Activated CD8-positive, alpha-beta memory T cell treated with anti-CD3 and anti-CD28 coated beads, Interleukin-2, amount 50 U/mL, for 24 hours (primary cell): ENCODE results near the gene SLC19A2.
"Not testable (repeated sequence)": the region's sequence is repeated elsewhere in the genome, so short reads cannot be mapped to it uniquely, and the experiment has no call there.

Source experiments
- DNase-seq: peaks from one replicate; pipeline ENCODE4 v3.0.0-alpha.2; 2020; ENCODE audit errors: extremely low read depth

SLC19A2 gene

DNA sequence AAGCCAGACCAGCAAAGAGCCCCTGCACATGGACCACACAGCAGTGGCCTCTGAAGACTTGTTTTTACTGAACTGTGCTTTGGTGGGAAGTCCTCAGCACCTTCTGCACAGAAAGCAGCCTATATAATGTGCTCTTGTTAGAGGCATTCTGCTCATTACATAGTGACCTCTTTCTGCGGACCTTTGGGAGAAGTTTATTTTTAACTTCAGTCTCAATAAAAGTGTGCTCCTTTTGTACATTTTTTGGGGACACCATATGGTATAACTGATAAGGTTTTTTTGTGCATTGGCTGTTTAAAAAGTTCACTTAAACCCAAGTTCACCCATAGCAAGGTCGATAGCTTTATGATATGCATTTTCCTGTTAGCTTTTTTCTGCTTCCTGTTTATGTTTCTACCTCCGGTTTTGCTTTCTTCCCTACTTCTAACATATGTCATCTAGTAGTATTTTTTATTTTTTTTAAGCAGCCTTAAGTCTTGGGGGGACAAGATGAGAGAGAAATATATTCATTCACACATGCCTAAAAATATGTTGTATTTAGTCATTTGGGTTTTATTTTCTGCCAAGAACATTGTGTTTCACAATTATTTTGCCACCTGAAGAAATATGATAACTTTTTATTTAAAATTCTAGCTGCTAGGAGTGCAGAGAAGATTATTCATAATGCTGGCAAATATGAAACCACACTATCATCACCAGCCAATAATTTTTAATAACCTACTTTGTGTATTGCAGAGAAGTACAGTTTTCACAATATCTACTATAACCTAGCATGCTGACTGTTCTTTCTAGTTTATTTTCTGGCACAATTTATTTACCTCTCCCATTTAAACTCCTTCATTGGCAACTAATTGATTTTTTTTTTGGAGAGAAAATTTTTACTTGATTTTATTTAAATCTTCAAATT, 22.9 kb upstream of the SLC19A2 start:
- DNase-seq: no peak

DNA sequence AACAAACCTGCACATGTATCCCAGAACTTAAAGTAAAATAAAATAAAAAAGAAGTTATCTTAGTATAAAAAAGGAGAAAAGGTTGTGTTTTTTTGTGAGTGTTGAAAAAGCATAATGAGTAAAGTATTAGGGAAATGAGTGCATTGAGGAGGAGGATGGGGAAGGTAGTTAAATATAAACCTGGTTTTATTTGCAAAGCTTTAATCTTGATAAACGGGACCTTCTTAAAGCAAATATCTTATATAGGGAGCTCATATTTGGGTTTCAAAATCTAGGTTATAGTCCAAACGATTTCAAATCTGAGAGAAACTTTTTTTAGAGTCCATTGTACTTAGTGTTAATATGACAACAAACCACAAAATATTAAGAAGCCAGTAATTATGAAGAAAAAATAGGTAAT, 21.7 kb upstream of the SLC19A2 start:
- no peak for DNase-seq

DNA sequence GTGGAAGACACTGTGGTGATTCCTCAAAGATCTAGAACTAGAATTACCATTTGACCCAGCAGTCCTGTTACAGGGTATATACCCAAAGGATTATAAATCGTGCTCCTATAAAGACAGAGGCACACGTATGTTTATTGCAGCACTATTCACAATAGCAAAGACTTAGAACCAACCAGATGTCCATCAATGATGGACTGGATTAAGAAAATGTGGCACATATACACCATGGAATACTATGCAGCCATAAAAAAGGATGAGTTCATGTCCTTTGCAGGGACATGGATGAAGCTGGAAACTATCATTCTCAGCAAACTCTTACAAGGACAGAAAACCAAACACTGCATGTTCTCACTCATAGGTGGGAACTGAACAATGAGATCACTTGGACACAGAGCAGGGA, 17.9 kb upstream of the SLC19A2 start:
- not testable (repeated sequence) for DNase-seq

DNA sequence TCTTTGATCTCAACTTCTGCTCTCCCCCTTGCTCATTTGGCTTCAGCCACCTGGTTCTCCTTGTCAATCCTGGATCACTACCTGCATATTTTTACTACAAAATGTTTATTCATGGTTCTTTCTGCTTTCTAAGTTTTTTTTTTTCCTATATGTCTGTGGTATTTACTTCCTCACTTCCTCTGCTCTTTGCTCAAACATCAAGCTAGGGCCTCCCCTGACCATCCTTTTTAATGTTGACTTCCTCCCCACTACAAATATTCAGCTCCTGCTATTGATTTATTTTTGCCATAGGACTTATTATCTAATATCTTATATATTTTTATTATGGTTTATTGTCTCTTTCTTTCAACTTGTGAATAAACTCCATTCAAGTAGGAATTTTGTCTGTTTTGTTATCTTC, 14.1 kb upstream of the SLC19A2 start:
- no peak for DNase-seq

DNA sequence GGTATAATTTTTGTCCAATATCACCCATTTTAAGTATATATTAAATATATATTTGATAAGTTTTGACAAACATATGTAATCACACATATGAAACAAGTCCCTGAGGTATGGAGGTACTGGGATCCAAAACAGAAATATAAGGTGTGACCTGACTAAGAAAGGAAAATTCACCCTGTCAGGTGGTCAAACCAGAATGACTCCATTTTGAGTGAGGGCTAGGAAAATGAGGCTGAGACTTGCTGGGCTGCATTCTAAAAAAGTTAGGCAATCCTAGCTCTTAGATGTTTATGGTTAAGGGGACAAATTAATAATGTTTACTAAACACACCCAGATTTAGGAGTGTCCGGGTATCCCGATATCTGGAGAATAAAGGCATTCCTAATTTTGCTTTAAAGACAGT, 11.6 kb upstream of the SLC19A2 start:
- DNase-seq: no peak

DNA sequence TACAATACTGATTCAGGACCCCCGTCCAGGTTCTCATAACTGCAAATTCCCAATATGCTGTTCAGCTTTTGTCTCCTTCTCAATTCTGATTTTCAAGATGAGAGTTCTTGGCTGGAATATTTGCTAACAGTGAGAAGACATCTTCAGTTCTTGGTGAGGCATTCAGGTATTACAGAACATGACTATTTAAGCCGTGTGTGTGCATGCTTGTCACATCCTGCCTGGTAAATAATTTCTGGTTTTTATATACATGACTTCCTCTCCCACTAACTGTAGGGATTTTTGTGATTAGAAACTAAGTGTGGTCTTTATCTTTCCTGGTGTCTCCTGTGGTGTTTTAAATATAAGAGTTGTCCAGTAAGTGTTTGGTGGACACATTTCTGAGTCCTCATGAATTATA, 10.2 kb upstream of the SLC19A2 start:
- DNase-seq: no peak

DNA sequence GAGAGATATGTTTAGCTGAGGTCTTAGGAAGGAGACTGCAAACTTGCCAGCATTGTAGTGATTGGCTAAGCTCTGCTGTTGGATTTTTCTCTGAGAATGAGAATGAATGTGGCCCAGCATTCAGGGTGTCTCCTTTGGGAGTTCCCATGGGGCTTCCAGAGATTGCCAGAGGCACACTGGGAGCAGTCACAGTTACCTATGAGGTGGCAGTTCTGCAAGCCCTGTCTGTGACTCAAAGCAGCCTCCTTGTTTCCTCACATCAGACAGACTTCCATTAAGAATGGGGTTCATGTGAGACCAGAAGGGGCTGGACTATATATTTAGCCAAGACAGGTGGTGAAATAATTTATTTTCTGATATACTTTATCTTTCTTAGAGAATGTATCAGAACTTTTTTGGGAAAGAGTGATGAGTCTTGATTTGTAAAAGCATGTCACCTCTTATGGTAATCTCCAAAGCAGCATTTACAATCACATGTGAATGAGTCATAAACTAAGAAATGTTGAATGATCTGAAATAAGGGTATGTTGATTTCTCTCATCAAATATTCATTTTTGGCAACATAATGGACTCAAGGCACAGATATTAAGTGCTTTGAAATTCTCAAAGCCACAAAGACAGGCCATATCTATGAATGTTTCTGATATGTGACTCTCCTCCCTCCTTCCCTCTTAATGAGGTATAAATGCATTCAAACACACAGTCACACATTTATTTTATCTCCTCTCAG, 9.5 kb upstream of the SLC19A2 start:
- DNase-seq: no peak

DNA sequence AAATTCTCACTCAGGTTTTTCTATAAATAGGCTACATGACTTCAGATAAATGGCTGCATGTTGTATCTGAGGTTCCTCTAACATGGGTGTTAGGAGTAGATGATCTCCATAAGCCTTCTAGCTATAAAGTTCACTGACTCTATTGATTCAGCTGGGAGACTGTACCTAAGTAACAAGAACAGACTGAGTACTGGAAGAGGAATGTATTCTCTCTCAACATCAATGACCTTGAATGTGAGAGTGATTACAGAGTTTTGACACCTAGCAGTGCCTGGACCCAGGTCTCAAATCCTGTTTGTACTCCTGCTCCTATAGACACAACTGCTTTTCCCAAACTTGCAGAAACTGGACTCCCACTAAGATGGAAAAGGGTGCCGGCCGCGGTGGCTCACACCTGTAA, 8.6 kb upstream of the SLC19A2 start:
- no peak for DNase-seq

DNA sequence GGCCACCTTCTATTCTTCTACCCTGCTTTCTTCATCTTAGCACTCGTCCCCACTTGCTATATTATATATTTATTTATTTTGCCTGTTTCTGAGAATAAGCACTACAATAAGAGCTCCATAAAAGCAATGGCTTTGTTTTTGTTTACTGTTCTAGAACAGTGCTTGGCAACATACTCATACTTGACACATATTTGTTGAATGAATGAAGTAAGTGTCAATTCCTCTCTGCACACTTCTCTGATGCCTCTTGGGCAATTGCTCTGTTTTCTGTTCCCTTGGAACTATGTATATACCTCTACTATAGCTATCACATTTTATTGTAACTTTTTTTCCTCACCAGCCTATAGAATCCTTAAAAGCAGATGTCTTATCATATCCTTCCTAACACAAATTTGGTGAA, 7.5 kb upstream of the SLC19A2 start:
- no peak for DNase-seq

DNA sequence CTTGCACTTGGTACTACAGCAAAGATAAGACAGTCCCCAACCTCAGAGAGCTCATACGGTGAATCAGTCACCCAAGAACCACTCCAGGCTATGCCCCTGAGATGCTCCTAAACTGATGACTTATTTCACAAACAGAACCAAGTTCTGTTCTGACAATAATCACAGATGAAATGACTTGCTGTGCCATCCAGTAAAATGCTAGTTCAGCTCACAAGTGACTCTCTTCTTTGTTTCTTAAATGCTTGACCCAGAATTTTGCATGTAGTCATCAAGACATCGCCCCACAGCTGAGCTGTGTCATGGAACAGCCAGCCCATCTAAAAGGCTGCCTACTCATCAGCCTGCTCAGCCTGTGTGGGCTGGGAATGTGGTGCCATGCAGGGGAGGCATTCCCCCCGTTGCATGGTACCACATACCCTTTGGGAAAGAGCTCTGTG, 6.1 kb upstream of the SLC19A2 start:
- DNase-seq: no peak

DNA sequence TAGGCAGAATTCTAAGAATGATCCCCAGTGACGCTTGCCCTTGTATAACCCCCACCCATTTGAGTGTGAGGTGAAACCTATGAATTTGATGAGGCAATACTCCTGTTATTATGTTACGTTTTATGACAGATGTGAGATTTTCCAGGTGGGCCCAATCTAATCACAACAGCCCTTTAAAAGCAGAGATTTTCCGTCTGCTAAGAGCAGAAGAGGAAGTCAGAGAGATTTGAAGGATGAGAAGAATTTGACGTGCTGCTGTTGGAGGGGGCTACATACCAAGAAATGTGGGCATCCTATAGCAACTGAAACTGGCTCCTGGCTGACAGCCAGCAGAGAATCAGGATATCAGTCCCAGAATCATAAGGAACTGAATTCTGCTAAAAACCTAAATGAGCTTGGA, 2.4 kb upstream of the SLC19A2 start:
- no peak for DNase-seq

DNA sequence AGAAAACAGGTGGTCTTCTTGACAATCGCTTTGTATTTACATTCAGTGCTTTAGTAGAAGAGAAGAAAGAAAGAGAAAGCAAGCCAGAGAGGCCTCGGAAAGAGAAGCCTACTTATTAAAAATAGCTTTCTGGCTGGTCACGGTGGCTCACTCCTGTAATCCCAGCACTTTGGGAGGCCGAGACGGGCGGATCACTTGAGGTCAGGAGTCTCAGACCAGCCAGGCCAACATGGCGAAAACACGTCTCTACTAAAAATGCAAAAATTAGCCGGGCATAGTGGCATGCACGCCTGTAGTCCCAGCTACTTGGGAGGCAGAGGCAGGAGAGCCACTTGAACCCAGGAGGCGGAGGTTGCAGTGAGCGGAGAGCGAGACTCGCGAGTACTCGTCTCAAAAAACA, 1.8 kb upstream of the SLC19A2 start:
- no peak for DNase-seq

DNA sequence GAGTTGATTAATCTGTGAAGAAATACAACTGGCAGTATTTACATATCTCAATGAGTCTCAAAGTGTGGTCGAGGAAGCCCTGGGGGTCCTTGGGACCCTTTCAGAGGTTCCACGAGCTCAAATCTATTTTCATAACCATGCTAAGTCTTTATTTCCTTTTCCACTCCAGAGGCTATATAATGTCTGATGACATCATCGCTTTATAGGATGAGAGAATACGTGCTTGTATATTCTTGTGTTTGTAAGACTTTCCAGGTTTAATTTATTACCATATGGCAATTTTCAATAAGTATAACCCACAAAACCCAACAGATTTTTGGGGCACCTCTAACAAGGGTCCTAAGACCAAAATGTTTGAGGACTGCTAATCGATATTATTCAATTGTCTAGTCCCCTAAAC, 1.4 kb upstream of the SLC19A2 start:
- DNase-seq: no peak

DNA sequence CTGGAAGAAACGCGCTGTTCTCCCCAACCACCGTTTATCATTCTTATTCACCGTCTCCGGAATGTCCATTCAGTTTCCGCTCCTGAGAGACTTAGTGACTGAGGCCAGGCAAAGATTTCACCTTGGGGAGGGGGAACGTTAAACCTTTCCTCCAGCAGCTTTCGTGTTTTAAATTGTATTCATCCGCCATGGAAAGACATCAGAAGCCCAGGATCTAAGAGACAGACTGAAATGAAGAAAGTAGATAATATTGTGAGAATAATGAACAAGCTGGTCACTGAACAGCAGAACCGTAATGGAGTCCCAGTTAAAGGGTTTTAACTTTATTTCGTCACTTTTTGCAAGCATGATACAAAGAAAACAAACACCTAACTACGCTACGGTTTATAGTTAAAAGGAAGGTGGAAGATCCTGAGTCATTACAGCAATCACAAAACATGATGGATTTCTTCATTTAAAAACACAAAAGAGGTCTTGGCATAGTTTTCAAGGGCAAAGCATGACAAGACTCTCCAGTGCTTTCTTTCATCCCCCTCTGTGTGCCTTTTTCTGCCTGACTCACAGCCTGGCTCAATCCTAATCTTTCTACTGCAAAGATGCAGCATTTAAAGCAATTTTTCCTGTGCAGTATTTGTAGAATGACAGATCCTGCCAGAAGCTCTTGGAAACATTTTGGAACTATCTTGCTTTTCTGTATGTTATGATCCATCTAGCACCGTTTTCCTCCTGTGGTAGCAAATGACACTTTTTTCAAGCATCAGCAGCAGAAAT, 722 bp upstream of the SLC19A2 start:
- no peak for DNase-seq

DNA sequence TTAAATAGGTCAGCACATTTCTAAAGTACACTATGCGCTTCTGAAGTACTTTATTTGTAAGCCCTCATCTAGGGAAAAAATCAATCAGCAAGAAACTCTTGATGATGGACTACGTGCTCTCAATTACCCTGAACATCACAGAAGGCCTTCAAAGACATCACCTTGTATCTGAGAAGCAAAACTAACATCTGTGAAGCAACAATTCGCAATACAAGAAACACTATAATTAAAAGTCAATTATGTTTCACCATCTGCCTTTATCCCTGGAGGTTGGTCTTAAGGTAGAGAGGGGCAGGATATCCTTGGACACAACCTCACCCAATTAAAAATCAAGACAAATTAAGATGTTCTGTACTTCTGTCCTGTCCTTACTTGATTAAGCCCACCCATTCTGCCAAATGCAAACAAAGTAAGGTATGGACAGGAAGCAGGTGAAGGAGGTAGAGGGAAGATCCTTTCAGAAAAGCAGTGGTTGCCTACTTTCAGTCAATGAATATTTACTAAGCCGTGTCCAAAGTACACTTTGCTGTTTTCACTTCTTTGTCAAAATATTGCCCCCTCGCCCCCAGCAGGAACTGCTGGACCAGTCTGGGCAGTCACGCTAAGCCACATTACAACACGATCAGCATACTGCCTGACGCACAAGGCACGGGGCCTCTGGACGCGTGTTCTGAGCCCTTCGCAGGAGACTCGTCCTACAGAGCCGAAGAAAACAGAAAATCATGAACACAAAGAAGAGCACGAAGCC, 887 bp downstream of the SLC19A2 start:
- no peak for DNase-seq

DNA sequence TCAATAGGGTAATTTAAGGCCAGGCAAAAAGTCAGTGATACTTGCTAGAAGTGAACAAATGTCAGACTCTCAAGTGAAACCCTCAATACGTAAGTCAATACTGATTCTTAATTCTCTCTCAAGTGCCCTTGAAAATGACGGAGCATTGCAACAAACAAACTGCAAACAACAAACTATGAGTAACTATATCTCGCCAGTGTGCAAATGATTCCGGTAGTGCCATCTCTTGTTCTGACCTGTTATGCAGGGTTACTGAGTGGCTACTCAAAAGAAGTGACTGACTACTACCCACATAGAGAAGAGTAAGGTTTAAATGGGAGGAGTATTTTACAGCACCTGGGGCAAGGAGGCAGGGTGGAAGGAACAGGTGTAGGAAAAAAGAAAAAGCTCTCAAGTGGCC, 1.6 kb downstream of the SLC19A2 start:
- DNase-seq: no peak

DNA sequence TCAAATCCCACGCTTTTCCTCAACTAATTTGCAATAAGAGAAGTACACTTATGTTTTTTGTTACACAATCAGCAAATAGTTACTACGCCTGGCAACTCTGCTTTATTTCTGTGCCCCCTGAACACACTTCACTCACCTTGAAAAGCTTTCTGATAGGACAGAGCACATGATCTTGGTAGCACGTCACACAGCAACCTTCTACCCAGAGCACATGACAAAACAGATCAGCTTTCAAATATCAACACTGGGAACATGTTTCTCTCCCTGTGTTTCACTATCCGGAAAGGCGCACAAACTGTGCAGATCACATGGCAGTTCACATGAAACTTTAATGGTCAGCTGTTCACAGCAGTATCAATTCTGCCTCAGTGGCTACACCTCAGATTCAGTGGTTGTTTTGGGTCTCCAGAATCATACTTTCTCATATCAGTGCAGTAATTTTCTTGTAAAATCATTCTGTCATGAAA, 2.2 kb downstream of the SLC19A2 start:
- no peak for DNase-seq

DNA sequence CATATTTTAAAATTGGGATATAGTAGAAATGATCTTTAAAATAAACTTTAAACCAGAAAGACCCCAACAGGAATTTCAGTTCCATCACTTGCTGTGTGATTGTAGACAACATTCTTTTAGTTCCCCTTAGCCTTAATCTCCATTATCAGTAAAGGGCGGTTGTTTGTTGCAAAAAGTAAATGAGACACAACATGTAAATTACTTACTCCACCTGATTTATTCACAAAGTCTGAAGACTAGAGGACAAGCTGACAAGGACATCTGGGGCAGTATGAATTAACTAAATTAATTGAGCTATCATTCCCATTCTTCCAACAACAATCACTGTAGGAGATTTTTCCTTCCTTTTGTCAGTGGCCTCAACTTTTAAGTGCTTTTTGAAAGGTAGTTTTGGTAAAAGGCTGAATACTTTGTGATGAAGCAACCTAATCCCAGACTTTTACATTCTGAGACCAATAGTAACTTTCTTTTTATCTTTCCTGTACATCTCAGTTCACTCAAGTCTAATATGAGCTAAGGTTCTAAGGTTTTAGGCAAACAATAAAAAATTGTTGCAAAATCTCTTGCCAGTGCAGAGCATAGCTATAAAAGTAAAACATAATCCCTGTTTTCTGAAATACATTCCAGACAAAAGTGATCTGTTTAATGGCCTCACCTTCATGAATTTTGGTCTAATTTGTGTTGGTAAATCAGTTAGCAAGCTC, 6.2 kb downstream of the SLC19A2 start:
- no peak for DNase-seq

DNA sequence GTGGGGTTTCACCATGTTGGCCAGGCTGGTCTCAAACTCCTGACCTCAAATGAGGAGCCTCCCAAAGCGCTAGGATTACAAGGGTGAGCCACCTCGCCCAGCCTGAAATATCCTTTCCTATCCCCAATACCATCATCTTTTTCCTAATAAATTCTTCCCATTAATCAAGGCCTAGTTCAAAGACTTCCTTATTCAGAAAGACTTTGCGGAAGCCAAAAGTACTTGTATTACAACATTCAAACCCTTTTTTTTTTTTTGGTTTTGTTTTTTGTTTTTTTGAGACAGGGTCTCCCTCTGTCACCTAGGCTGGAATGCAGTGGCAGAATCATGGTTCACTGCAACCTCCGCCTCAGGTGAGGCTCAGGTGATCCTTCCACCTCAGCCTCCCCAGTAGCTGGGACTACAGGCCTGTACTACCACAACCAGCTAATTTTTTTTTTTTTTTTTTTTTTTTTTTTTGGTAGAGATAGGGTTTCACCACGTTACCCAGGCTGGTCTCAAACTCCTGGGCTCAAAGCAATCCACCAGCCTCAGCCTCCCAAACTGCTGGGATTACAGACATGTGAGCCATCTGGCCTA, 7.6 kb downstream of the SLC19A2 start:
- DNase-seq: no peak

DNA sequence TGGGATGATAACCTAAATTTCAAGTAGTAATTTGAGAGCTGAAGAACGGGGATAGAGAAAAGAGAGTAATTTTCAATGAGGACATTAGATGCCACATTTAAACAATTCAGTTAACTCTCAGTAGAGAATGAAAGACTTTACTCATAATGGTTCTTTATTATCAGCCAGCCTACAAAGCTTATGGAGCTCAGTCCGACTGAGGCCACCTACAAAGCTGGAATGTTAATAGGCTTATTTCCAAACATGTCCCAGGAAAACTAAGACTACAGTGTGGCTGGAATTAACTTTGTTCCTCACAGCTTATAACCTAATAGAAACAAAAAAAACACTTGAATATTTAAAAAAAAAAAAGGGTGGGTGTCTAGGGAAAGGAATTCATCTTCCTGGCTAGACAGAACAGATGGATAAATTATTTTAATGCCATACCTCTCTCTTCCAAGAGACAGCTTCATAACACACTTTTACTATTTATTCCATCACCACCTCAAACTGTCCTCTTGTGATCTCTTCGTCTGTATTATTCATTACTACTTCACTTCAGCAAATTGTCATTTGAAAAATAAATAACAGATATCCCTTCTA, 9.8 kb downstream of the SLC19A2 start:
- no peak for DNase-seq
